HG03442 (cell line): ENCODE results near the gene CRADD.
A peak's percentile ranks its signal among the peaks of the same experiment; 100 is the strongest.
"Not testable (repeated sequence)": the region's sequence is repeated elsewhere in the genome, so short reads cannot be mapped to it uniquely, and the experiment has no call there.

ENCODE experiments used
- ATAC-seq: cut with Tn5 transposase; IDR thresholded peaks from one replicate; pipeline ENCODE4 v1.9.1; 2021; ENCODE audit warnings: mild to moderate bottlenecking, moderate library complexity; ENCODE audit not compliant: unreplicated experiment

The CRADD gene

DNA sequence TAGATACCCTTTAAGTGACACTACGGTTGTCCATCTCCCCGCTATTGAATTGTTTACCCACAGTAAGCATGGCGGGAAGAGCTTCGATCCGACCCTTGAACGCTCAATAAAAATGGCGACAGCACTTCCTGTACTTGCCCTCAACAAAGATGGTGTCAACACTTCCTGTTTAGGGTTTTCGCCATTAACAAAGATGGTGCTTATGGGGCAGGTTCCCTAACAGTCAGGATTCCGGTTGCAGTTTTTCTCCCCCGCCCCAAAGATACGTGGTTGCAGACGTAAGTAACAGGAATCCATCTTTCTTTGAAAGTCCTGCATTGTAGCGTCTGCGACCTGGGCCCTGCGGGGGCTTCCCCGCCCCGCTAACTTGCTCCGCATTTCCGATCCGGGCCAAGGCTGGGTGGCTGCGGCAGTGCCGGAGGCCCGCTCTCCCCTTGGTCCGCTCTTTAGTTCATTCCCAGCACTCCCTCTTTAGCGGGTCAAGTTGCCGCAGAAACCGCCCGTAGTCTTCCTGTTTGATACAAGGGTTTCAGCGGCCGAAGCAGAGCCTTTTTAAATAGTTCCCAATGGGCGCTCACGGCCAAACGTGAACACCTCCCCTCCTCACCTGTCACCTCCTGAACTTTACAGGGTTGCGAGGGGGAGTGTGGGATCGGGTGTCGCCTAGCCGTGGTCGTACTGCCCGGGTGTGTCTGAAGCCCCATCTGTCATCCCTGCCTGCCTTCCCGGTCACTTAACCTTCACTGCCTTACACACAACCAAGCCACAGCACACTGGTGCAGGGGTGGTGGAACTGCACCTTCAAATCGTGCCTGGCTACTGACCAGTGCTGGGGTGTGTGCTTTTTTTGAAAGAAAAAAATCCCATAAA lies at the start of gene CRADD:
TSS of gene CRADD (plus strand) at position 181 of the 870 bp plus-strand sequence.
- peak; percentile 95 for ATAC-seq

DNA sequence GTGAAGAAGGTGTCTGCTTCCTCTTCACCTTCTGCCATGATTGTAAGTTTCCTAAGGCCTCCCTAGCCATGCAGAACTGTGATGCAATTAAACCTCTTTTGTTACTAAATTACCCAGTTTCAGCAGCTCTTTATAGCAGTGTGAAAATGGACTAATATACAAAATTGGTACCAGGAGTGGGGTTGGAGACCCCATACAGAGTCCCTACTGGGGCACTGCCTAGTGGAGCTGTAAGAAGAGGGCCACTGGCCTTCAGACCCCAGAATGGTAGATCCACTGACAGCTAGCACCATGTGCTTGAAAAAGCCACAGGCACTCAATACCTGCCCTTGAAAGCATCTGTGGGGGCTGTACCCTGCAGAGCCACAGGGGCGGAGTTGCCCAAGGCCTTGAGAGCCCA lies 44.8 kb upstream of the CRADD start:
- no peak for ATAC-seq

DNA sequence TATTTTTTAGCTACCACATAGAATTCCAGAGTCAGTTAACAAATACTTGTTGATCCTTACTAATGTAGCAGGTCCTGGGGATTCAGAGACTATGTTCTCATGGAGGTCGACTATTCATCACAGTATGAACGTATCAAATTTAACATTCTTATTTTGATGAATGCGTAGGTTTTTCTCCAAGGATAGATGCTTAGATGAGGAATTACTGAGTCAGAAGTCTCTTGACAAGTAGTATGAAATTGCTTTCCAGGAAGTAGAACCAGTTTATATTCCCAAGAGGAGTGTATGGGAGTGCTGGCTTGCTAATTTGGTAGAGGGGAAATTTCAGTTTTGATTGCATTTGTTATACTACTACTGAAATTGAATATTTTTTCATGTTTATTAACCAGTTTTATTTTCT lies 42.8 kb upstream of the CRADD start:
- ATAC-seq: no peak

DNA sequence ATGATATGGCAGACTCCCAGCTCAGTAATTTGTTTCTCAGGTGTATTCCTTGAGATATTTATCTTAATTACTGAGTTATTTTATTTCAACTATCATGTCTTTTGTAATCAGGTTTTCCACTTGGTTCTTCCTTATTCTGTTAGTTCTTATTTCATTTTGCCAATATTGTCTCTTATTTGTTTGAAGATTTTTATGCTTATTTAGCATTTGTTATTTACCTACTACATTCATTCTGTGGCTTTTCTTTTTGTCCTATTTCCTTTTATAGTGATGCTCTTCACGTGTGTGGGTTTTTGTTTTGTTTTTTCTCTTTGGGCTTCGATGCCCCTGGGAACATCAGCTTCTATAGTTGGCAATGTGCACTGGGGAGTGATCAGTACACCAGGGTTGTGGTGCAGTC lies 40.5 kb upstream of the CRADD start:
- ATAC-seq: no peak

DNA sequence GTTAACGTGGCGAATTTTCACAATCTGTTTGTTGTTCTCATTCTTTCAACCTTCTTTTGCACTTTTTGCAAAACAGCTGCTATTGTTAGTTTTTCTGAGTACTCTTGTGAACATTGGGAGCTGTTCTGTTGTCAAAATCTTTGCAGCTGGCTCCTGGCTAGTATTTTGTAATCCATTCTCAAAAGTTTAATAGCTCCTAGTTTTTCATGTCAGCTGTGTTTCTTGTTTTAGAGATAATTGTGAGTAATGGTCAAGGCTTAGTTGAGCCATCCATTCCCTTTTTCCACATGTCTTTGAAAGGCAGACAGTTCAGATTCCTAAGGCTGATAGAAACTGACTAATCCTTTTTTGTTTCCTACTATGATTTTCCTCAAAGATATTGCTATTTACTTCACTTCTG lies 39.1 kb upstream of the CRADD start:
- ATAC-seq: no peak

DNA sequence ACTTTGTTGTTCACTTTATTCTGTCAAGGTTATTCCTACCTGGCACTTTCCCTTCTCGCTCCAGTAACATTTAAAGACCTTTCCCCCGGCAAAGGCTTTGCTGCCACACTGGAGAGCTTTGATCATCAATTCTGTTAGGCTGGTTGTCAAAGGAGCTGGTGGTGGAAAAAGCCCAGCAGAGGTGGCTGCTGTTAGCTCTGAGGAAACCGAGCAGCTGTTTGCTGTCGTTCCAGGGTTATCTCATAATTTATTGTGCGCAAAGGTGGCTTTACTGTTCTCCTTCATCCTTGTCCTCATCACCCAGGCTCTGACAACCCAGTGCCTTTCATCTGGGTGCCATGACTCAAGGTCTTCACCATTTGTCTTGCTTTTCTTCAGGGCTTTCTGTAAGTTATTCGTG lies 38.2 kb upstream of the CRADD start:
- ATAC-seq: no peak

DNA sequence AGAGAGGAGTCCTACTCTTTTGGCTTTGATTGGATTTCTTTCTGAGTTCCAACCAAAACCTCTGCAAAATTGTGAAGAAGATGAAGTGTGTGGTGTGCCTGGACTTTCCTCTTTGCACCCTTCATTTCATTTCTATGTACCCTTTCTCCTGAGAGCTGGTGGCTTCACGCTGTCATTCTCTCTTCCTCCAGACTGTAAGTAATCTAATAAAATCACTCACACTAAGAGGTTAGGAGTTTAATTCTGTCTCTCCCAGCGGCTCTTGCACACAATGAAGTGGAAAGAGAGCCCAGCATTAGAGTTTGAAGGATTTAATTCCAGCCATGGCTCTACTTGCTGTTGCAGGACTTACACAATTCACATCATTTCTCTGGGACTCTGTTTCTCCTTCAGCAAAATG lies 37.8 kb upstream of the CRADD start:
- no peak for ATAC-seq

DNA sequence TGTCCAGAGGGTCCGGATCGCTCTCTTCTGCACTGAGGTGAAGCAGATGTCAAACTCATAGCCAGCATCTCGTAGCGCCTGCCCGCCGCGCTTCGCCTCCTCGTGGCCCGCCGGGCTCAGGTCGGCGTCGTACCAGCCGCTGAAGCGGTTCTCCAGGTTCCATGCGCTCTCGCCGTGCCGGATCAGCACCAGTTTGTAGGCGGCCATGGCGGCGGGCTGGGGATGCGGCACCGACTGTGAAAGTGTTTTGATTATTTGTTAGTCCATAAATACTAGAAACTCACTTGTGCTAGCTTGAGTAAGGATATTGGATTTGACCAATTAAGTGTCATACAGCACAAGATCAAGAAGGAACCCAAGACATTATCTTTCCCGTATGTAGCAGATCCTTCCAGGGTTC lies 35.8 kb upstream of the CRADD start:
- not testable (repeated sequence) for ATAC-seq

DNA sequence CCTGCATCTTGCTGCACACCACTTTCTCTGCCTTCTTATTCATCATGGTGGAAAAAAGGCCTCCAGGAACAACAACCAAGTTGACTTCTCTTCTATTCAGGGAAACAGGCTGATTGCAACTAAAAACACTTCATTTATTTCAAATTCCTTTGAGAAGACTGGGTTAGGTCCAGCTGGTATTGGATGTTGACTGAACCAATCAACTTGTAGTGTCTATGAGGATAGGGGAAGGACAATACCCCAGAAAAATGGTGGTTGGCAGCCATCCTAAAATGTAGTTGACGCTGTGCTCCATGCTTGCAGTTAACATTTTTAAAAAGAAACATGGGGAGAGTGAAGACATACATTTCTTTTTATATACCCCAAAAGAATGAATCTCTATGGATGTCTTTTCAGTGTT lies 34.4 kb upstream of the CRADD start:
- no peak for ATAC-seq

DNA sequence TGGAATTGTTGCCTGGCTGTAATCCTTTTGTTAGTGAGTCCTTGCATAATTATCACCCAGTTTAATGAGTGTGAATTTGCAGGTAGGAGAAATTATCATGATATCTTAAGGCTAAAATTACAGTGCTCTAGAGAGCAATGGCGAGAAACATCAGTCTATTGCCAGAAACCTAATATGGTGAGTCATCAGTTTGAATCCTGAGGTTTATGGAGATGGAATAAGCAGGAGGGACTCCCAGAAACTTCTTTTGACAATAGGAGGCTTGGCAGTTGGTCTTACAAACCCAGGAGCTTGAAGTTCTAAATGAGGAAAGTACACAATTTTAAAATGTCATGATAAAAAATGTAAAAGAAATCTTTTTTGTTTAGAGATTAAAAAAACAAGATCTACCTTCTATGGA lies 31.5 kb upstream of the CRADD start:
- ATAC-seq: no peak

DNA sequence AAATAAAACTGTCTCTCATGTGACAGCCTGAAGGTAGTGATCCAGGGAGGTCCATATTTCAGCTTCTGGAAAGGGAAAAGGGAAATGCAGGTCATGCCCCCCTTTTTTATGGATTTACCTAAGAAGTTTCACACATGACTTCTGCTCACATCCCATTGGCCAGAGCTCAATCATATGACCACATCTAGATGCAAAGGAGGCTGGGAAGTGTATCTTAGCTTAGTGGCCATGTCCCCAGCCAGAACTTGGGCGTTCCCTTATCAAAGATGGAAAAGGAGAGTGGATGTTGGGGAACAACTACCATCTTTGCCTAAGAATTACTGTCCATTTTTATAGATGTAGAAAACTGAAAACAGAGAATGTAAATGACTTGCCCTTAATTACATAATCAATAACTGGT lies 26.5 kb upstream of the CRADD start:
- ATAC-seq: no peak

DNA sequence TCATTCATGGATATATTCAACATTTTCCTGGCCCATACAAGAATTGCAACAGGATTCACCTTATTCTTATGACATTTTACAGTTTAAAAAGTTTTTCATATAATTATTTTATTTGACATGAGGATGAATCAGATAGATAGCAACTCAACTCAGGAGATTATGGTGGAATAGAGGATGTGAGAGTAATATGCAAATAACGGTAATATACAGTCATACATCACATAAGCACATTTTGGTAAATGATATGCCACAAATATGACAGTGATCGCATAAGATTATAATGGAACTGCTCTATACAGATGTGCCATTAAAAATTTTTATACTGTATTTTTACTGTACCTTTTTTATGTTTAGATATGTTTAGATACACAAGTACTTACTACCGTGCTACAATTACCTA lies 24.1 kb upstream of the CRADD start:
- no peak for ATAC-seq

DNA sequence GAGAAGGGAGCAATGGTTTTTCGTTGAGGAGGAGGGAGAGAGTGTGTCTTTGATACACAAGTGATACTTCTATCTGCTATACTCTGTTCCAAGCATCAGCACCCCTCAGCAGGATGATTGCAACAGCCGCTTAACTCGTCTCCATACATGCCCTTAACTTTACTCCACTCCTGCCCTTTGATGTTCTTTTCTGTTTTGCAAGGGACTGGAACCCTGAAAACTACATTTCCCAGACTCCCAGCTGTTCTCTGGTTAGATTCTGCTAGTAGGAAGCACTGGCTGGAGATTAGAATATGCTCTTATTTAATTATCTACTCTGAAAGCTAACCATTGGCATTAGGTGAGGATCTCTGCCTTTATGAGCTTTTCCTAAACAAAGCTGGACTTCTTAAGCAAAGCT lies 23.5 kb upstream of the CRADD start:
- ATAC-seq: no peak

DNA sequence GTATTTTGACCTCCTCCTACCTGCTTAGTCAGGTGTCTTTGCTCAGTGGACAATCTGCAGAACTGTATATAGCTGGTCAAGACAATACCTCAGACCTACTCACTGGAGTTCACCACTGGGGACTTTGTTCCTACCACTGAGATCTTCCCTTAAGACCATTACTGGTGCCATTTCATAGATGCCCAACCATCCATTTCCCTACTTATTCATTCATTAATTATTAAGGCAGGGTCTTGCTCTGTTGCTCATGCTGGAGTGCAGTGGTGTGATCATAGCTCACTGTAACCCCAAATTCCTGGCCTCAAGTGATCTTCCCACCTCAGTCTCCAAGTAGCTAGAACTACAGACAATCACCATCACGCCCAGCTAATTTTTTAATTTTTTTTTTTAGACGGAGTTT lies 22.8 kb upstream of the CRADD start:
- no peak for ATAC-seq

DNA sequence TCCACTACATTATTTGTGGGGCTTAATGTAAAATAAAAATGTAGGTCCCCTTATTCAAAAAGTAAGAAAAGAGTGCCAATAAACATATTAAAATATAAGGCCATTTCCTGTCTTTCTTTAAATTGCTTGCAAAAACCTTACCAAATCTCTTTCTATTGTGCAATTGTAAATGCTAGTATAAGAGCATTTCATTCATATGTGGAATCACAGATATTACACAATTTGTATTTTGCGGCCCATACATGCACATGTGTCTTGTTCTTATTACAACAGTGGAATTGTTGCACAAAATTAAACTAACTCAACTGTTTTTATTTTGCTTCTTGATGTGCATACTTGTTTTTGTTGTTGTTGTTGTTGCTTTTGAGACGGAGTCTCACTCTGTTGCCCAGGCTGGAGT lies 20.1 kb upstream of the CRADD start:
- ATAC-seq: no peak

DNA sequence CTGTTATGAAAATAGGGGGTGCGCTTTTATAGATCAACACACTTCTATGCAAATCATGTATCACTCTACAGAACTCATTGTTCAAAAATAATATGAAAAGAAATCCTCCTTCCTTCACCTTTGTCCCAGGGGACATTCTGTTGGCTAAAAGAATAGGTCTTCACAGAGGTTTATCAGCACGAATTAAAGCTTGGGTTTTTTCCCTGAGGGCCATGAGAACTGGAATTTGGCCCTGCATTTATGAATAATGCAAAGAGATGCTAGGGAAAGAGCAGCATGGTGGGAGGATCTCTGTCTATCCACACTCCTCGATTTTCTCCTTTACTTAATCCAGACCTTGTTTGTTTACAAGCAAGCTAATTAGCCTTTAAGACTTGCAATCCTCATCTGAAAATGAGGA lies 16.2 kb upstream of the CRADD start:
- no peak for ATAC-seq

DNA sequence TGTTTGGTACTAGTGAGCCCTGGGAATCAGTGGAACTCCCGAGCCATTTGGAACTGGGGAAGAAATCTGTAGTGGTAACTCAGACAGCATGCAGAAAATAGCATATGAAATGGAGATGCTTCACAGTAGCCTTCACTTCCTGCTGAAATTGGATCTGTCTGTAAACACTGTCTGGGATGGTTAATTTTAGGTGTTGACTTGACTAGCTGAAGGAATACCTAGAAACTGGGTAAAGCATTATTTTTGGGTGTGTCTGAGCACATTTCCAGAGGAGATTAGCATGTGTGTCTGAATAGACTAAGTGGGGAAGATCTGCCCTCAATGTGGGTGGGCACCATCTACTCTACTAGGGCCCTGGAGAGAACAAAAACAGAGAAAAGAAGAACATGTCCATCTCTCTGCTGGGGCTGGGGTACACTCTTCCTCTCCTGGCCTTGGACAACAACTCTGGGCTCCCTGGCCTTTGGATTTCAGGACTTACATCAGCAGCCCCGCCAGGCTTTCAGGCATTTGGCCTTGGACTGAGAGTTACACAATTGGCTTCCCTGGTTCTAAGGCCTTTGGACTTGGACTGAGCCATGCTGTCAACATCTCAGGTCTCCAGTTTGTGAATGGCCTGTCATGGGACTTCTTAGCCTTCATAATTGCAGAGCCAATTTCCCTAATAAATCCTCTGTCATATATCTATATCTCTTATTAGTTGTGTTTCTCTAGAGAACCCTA lies 14.0 kb upstream of the CRADD start:
- ATAC-seq: no peak

DNA sequence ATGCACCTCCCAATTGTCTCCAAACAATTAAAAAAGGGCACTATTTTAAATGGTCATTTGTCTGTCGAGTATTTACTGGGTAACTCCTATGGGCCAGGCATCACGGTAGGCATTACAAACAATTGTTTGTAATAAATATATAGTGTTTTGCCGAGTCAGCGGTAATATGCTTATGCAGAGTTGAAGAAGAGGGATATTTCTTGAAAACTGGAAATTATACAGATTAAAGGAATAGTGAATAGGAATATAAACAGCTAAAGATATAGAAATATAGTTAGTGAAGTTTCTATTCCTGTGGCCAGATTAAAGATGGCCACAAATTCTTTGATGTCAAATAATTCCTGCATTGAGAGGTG lies 13.5 kb upstream of the CRADD start:
- ATAC-seq: no peak

DNA sequence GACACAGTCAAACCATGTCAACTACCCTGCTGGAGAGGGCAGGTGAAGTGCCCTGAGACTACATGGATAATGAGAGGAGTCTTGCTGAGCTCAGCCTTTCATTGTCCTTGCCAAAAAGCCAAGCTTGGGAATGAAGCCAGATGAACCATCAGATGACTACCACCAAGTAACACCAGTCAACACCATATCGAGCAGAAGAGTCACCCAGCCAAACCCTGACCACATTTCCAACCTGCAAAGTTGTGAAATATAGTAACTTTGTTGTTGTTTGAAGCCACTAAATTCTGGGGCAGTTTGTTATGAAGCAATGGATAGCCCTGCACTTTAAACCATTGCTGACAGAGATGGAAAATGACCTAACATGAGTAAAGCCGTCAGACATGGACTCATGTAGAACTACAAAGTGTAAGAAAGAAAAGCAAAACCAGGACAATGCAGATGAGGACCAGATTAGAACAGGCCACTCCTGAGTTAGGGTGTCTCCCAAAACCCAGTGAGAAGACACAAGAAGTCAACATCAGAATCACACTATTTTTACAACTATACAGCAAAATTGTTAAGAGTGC lies 12.5 kb upstream of the CRADD start:
- ATAC-seq: no peak

DNA sequence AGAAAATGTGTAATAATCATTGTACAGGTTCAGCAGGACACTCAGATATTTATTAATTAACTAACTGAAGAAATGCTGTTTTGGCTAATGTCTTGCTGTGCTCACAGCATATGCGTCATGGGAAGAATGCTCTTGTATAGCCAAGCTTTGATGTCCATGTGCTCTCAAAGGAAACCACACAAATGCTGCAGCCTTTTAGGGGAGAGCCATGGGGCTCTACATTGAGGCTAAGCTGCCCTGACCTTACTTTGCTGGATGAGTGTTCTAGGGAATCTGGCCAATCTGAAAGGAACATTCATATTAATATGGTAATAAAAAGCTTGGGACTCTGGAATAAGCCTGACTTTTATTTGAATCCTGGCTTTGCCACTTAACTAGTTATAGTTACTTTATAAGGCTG lies 9.5 kb upstream of the CRADD start:
- no peak for ATAC-seq

DNA sequence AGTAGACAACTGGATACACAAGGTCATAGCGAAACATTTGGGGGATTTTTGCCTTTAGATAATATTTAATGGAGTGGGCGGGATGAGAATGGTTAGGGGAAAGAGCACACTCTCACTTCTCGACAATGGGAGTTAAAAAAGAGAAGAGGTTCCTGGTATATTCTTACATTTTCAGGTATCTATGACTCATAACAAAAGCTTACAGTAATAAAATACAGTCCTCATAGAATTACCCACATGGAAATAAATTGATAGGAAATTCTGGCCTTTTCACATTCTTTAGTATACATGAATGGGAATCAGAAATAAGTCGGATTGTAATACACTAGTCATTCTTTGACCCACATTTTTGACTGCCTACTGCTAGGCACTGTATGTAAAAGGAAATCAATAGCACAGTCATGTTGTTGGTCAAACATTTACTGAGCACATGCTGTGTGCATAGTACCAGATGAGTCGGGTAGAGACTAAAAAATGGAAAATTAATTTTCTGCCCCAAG lies 8.2 kb upstream of the CRADD start:
- peak; percentile 63 for ATAC-seq

DNA sequence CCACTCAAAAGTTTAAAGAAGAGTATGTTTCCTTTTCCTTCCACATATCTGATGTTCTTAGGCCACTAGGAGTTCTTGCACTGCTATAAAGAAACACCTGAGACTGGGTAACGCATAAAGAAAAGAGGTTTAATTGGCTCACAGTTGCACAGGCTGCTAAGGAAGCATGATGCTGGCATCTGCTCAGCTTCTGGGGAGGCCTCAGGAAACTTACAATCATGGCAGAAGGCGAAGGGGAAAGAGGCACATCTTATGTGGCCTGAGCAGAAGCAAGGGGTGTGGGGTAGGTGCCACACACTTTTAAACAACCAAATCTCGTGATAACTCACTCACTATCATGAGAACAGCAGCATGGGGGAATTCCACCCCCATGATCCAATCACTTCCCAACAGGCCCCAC lies 7.7 kb upstream of the CRADD start:
- no peak for ATAC-seq
